Stimulated activated effector memory CD8-positive, alpha-beta T cell treated with anti-CD3 and anti-CD28 coated beads, Interleukin-12 subunit alpha, Interleukin-12 subunit beta, amount 100 ng/mL, for 72 hours (primary cell): ENCODE results near the gene ZNF57.
"Not testable (repeated sequence)": the region's sequence is repeated elsewhere in the genome, so short reads cannot be mapped to it uniquely, and the experiment has no call there.

ENCODE experiments used
- ATAC-seq: fragments of 150-1000 bp; cut with Tn5 transposase; 2 replicates; pipeline ENCODE4 v1.10.0; 2021
- DNase-seq, 2 donors: peaks; one replicate each; pipeline ENCODE4 v3.0.0; 2021 to 2022; ENCODE audit warnings: low spot score in 2 of 2
- H3K27ac Mint-ChIP-seq: one replicate; pipeline ENCODE4 v1.8.0; 2022; ENCODE audit warnings: mild to moderate bottlenecking, mixed read lengths
- H3K36me3 Mint-ChIP-seq: one replicate; pipeline ENCODE4 v1.8.0; 2022; ENCODE audit warnings: mild to moderate bottlenecking, mixed read lengths
- H3K4me1 Mint-ChIP-seq: one replicate; pipeline ENCODE4 v1.8.0; 2022; ENCODE audit warnings: mixed read lengths
- H3K4me3 Mint-ChIP-seq: one replicate; pipeline ENCODE4 v1.8.0; 2022; ENCODE audit warnings: mild to moderate bottlenecking, mixed read lengths
- H3K9me3 Mint-ChIP-seq: one replicate; pipeline ENCODE4 v1.8.0; 2022; ENCODE audit warnings: mixed read lengths

The ZNF57 gene

GRCh38 chr19:2900296-2901252 is at the start of gene ZNF57:
Gene ZNF57 (plus strand): TSS chr19:2900928. CDS start chr19:2901046, 118 bp downstream.
- peak within 1 kb of the TSS; percentile 92 for H3K27ac Mint-ChIP-seq
- H3K4me1 Mint-ChIP-seq, result peaks cover 21% of the 10 kb centered on the region
- DNase-seq (peak; percentile 85 to 97), ATAC-seq (peak; percentile 98)
- peaks cover 3% of the 10 kb centered on the region for H3K9me3 Mint-ChIP-seq
- peak within 1 kb of the TSS; percentile 97 for H3K4me3 Mint-ChIP-seq
- peaks cover 6% of the 10 kb centered on the region for H3K36me3 Mint-ChIP-seq

GRCh38 chr19:2852598-2852997 is 48.1 kb upstream of the ZNF57 start:
- H3K27ac Mint-ChIP-seq, result no peak overlapping the region
- H3K4me3 Mint-ChIP-seq, result no peak overlapping the region
- peaks cover 22% of the 10 kb centered on the region for H3K4me1 Mint-ChIP-seq
- ATAC-seq (no peak), DNase-seq (no peak)
- peaks cover 21% of the 10 kb centered on the region for H3K9me3 Mint-ChIP-seq
- H3K36me3 Mint-ChIP-seq, result peaks cover 31% of the 10 kb centered on the region

- Mint-ChIP-seq H3K36me3 (peaks cover 31% of the 10 kb centered on the region), H3K9me3 (peaks cover 21% of the 10 kb centered on the region), H3K4me3 (no peak overlapping the region), H3K4me1 (peaks cover 22% of the 10 kb centered on the region), H3K27ac (no peak overlapping the region)
- ATAC-seq (no peak), DNase-seq (no peak)
Measured at GRCh38 chr19:2853015-2853606, 47.6 kb upstream of the ZNF57 start.

GRCh38 chr19:2854849-2855248 is 45.9 kb upstream of the ZNF57 start:
- H3K4me1 Mint-ChIP-seq, result peaks cover 21% of the 10 kb centered on the region
- peaks cover 31% of the 10 kb centered on the region for H3K36me3 Mint-ChIP-seq
- H3K9me3 Mint-ChIP-seq, result peaks cover 21% of the 10 kb centered on the region

GRCh38 chr19:2856457-2857050 is 44.2 kb upstream of the ZNF57 start:
- Mint-ChIP-seq H3K9me3 (peaks cover 15% of the 10 kb centered on the region), H3K27ac (peak overlapping the region; percentile 57), H3K4me3 (no peak overlapping the region), H3K36me3 (peaks cover 14% of the 10 kb centered on the region), H3K4me1 (peaks cover 11% of the 10 kb centered on the region)
- DNase-seq, result no peak
- no peak for ATAC-seq

More at GRCh38 chr19:2854849-2855248, 45.9 kb upstream of the ZNF57 start:
- no peak overlapping the region for H3K4me3 Mint-ChIP-seq
- H3K27ac Mint-ChIP-seq, result no peak overlapping the region
- DNase-seq (no peak), ATAC-seq (no peak)

- Mint-ChIP-seq H3K27ac (no peak overlapping the region), H3K36me3 (no peaks in the 10 kb centered on the region), H3K4me3 (no peak overlapping the region), H3K4me1 (peaks cover 11% of the 10 kb centered on the region), H3K9me3 (peaks cover 4% of the 10 kb centered on the region)
- no peak for DNase-seq
- ATAC-seq, result no peak
Measured at GRCh38 chr19:2858864-2859263, 41.9 kb upstream of the ZNF57 start.

GRCh38 chr19:2863816-2864215 is 36.9 kb upstream of the ZNF57 start:
- H3K27ac Mint-ChIP-seq, result no peak overlapping the region
- DNase-seq, result no peak
- H3K4me1 Mint-ChIP-seq, result no peaks in the 10 kb centered on the region
- H3K4me3 Mint-ChIP-seq, result no peak overlapping the region
- no peak for ATAC-seq
- H3K36me3 Mint-ChIP-seq, result no peaks in the 10 kb centered on the region
- no peaks in the 10 kb centered on the region for H3K9me3 Mint-ChIP-seq

- no peaks in the 10 kb centered on the region for H3K9me3 Mint-ChIP-seq
- no peaks in the 10 kb centered on the region for H3K4me1 Mint-ChIP-seq
- ATAC-seq (no peak), DNase-seq (no peak)
- no peak overlapping the region for H3K27ac Mint-ChIP-seq
- H3K36me3 Mint-ChIP-seq, result no peaks in the 10 kb centered on the region
- no peak overlapping the region for H3K4me3 Mint-ChIP-seq
Measured at GRCh38 chr19:2865334-2866100, 35.2 kb upstream of the ZNF57 start.

GRCh38 chr19:2866495-2867024 is 34.2 kb upstream of the ZNF57 start:
- DNase-seq (no peak), ATAC-seq (no peak)
- Mint-ChIP-seq H3K9me3 (no peaks in the 10 kb centered on the region), H3K36me3 (no peaks in the 10 kb centered on the region), H3K4me1 (peaks cover 2% of the 10 kb centered on the region), H3K4me3 (no peak overlapping the region), H3K27ac (no peak overlapping the region)

- no peak within 1 kb of the TSS for H3K27ac Mint-ChIP-seq
- H3K4me3 Mint-ChIP-seq, result no peak within 1 kb of the TSS
- H3K36me3 Mint-ChIP-seq, result no peaks in the 10 kb centered on the region
- no peaks in the 10 kb centered on the region for H3K9me3 Mint-ChIP-seq
- ATAC-seq, result no peak
- DNase-seq, result no peak
- peaks cover 6% of the 10 kb centered on the region for H3K4me1 Mint-ChIP-seq
Measured at GRCh38 chr19:2867025-2867991, 33.4 kb upstream of the ZNF57 start, which contains the start of gene ZNF556. Gene ZNF556 (plus strand): TSS chr19:2867335. CDS start chr19:2867422, 87 bp downstream.

GRCh38 chr19:2869618-2870017 is 31.1 kb upstream of the ZNF57 start:
- no peak overlapping the region for H3K27ac Mint-ChIP-seq

GRCh38 chr19:2872175-2872574 is 28.6 kb upstream of the ZNF57 start:
- H3K4me3 Mint-ChIP-seq, H3K4me1 Mint-ChIP-seq, ATAC-seq, H3K36me3 Mint-ChIP-seq, H3K27ac Mint-ChIP-seq, H3K9me3 Mint-ChIP-seq: not testable (repeated sequence)
- peak in 1 of 2 donors; percentile 53 for DNase-seq

More at GRCh38 chr19:2869618-2870017, 31.1 kb upstream of the ZNF57 start:
- peak; percentile 31 for ATAC-seq
- peaks cover 6% of the 10 kb centered on the region for H3K4me1 Mint-ChIP-seq
- H3K36me3 Mint-ChIP-seq, result no peaks in the 10 kb centered on the region
- no peaks in the 10 kb centered on the region for H3K9me3 Mint-ChIP-seq
- no peak overlapping the region for H3K4me3 Mint-ChIP-seq
- no peak for DNase-seq

GRCh38 chr19:2877398-2878331 is 23.1 kb upstream of the ZNF57 start:
- Mint-ChIP-seq H3K27ac (no peak overlapping the region), H3K36me3 (no peaks in the 10 kb centered on the region), H3K9me3 (no peaks in the 10 kb centered on the region), H3K4me3 (no peak overlapping the region), H3K4me1 (no peaks in the 10 kb centered on the region)
- ATAC-seq (no peak), DNase-seq (no peak)
